Sigmoid colon (tissue), 4 donors: ENCODE data around the gene FHOD3.

ENCODE experiments used
- EP300 ChIP-seq, 4 donors: sonication (generic); formaldehyde crosslinking; IDR thresholded peaks; one replicate each; pipeline ENCODE4 v1.6.1; 2017; ENCODE audit warnings: antibody characterized with exemption in 4 of 4
- POLR2A ChIP-seq, 2 donors: fragments of 450-650 bp; IDR thresholded peaks; one replicate each; pipeline ENCODE4 v1.6.1; 2016; ENCODE audit warnings: antibody characterized with exemption in 2 of 2, mild to moderate bottlenecking in 2 of 2, moderate library complexity in 2 of 2
- POLR2AphosphoS5 ChIP-seq, 4 donors: sonication (generic); formaldehyde crosslinking; IDR thresholded peaks; one replicate each; pipeline ENCODE4 v1.6.1; 2017; ENCODE audit warnings: antibody characterized with exemption in 4 of 4
- TF ChIP-seq, protein P1 (sequence below), 4 experiments: fragments of 450-650 bp in 3 of 4; fragments of 200-600 bp in 1 of 4; IDR thresholded peaks; one replicate each; pipeline ENCODE4 v1.5.1; 2016 to 2019; ENCODE audit warnings: antibody characterized with exemption in 4 of 4, mild to moderate bottlenecking in 3 of 4, moderate library complexity in 2 of 4

DNA sequence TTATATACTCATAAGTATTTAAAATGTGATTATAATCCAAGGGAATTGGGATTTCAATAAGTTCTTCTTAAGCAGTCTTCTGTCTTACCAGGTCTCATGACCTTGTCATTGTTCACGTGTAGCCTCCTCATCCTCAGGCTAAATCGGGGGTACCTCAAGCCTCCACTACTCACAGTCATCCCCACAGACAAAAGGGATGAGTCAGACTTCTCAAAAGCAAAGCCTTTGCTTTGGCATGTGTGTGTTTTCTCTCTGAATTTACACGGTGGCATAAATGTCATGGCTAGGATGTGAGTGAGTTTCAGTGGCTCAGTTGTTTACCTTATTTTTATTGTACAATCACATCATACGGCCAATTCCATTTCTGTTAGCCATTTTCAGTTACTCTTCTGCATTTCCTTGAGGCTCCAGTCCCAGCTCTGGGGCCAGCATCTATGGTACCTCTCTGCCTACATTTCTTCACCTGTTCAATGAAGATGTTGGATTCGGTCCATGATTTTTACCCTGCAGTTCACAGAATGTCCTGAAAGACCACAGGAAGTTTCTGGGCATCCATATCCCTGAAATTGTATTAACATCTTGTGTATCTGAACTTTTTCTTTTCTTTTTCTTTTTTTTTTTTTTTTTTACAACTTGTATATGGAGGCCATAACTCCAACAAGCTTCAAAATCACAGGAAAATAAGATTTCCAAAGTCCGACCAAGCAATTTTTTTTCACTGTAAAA is 195.3 kb downstream of the FHOD3 start:
- TF ChIP-seq POLR2A (IDR thresholded peaks at IDR 0.05) (no peak), POLR2AphosphoS5 (IDR thresholded peaks at IDR 0.05) (no peak), EP300 (IDR thresholded peaks at IDR 0.05) (no peak)
- TF ChIP-seq, protein P1, sequence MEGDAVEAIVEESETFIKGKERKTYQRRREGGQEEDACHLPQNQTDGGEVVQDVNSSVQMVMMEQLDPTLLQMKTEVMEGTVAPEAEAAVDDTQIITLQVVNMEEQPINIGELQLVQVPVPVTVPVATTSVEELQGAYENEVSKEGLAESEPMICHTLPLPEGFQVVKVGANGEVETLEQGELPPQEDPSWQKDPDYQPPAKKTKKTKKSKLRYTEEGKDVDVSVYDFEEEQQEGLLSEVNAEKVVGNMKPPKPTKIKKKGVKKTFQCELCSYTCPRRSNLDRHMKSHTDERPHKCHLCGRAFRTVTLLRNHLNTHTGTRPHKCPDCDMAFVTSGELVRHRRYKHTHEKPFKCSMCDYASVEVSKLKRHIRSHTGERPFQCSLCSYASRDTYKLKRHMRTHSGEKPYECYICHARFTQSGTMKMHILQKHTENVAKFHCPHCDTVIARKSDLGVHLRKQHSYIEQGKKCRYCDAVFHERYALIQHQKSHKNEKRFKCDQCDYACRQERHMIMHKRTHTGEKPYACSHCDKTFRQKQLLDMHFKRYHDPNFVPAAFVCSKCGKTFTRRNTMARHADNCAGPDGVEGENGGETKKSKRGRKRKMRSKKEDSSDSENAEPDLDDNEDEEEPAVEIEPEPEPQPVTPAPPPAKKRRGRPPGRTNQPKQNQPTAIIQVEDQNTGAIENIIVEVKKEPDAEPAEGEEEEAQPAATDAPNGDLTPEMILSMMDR (IDR thresholded peaks at IDR 0.05), result no peak
